Coronary artery (tissue), 2 donors: ENCODE results near the gene PRKN.

Experiments
- DNase-seq: peaks from one replicate; pipeline ENCODE4 v3.0.0-alpha.2; 2017; ENCODE audit warnings: low spot score
- H3K27ac ChIP-seq, 2 donors: fragments of 200-600 bp; sonication (generic); one replicate each; pipeline ENCODE4 v1.5.1; 2016 to 2019
- H3K4me3 ChIP-seq: fragments of 200-600 bp; sonication (generic); 2 replicates; pipeline ENCODE4 v1.5.1; 2016; ENCODE audit warnings: mild to moderate bottlenecking, moderate library complexity
- TF ChIP-seq, protein P1 (sequence below): fragments of 200-600 bp; sonication (generic); IDR thresholded peaks from one replicate; pipeline ENCODE4 v1.5.1; 2019; ENCODE audit warnings: antibody characterized with exemption

The PRKN gene

DNA sequence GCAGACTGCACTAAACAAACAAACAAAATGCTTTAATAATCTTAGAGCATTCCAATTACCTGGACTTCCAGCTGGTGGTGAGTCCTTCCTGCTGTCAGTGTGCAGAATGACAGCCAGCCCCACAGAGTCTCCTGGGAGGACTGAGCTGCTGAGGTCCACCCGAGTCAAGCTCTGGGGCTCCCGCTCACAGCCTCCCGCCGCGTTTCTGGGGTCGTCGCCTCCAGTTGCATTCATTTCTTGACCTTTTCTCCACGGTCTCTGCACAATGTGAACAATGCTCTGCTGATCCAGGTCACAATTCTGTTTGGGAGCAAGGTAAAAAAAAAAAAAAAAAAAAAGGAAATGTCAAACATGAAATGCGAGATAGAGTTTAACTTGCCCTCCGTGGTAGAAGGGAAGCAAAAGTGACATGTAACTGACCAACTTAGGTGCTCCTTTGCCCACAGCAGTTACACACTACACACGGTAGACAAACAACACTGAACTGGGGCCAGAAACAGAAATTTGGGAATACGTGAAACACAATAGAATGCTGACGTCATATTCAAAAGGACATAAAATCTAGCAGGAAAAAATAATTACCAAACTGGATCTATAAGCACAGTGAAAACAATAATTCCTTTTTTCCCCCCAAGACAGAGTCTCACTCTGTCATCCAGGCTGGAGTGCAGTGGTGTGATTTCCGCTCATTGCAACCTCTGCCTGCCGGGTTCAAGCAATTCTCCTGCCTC is 464.9 kb downstream of the PRKN start:
- no peak for DNase-seq
- H3K27ac ChIP-seq, result no peak overlapping the region
- H3K4me3 ChIP-seq, result no peak overlapping the region
- TF ChIP-seq, protein P1, sequence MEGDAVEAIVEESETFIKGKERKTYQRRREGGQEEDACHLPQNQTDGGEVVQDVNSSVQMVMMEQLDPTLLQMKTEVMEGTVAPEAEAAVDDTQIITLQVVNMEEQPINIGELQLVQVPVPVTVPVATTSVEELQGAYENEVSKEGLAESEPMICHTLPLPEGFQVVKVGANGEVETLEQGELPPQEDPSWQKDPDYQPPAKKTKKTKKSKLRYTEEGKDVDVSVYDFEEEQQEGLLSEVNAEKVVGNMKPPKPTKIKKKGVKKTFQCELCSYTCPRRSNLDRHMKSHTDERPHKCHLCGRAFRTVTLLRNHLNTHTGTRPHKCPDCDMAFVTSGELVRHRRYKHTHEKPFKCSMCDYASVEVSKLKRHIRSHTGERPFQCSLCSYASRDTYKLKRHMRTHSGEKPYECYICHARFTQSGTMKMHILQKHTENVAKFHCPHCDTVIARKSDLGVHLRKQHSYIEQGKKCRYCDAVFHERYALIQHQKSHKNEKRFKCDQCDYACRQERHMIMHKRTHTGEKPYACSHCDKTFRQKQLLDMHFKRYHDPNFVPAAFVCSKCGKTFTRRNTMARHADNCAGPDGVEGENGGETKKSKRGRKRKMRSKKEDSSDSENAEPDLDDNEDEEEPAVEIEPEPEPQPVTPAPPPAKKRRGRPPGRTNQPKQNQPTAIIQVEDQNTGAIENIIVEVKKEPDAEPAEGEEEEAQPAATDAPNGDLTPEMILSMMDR, result no peak

DNA sequence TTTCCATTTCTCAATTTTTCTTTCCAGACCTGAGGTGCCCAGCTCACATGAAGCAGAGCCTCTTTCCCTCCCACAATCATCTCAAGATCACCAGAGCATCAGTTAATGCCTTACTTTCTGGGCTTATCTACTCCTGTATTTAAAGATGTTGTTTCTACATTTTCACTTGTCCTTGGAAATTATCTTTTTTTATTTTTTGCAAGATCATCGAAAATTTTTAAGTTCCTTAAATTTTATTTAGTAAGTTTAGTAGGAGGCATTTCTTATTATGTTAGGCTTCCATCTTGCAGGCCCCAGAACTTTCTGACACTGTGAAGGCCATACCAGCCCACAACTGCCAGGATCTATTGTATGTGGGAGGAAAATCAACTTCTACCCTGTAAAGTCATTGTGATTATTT is 466.0 kb downstream of the PRKN start:
- TF ChIP-seq, protein P1, result no peak
- Histone ChIP-seq H3K27ac (no peak overlapping the region), H3K4me3 (no peak overlapping the region)
- no peak for DNase-seq

DNA sequence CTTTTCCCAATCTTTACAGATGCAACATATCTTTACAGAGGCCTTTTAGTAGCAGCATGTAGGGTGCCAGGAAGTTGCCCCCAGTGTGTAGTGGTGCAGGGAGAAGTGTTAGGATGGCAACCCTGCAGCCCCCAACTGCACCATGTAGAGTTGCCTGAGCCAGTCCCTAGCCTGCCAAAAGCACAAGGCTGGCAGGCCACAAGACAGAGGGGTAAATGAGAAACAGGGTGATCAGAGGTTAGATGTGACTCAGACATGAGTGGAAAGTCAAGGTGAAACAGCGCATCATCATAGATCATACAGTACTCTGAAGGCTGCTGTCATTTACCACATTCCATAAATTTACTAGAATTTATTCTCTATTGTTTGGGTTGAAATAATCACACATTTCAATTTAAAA is 467.5 kb downstream of the PRKN start:
- no peak for DNase-seq
- Histone ChIP-seq H3K27ac (no peak overlapping the region), H3K4me3 (no peak overlapping the region)
- TF ChIP-seq, protein P1, result no peak

DNA sequence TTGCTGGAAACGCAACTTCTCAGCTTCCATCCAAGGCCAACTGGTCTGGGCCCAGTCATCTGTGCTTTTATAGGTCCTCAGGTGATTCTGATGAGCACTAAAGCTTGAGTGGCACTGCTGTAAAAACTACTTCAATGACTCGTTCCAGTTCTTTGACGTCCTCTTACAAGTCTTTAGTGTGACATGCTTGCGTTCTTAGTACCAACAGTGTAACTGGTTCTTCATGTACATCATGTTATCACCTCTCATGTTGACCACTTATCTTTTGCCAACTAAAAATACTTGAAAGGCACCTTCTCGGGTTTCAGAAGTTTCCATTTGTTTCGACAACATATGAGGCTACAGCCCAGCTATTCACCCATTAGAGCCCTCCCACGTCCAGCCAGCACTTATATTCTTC is 468.9 kb downstream of the PRKN start:
- TF ChIP-seq, protein P1, result no peak
- no peak overlapping the region for H3K4me3 ChIP-seq
- DNase-seq, result no peak
- no peak overlapping the region for H3K27ac ChIP-seq

DNA sequence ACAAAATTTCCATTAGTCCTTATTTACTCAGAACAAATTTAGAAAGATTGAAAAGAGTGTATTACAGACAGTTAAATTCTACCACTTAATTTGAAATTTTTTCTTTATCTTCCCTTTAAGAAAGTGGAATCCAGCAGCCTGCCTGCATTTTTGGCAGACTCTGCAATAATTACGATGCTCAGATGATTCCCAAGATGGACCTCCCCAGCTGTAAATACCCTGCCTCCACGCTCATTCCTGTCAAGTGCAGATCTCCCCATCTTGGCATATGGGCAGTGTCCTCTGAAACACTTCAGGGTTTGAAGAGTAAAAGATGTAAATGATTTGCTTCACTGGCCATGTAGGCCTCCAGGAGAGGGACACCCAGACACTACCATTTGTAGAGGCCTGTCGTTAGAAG is 471.2 kb downstream of the PRKN start:
- H3K27ac ChIP-seq, result no peak overlapping the region
- DNase-seq, result no peak
- TF ChIP-seq, protein P1, result no peak
- H3K4me3 ChIP-seq, result no peak overlapping the region

DNA sequence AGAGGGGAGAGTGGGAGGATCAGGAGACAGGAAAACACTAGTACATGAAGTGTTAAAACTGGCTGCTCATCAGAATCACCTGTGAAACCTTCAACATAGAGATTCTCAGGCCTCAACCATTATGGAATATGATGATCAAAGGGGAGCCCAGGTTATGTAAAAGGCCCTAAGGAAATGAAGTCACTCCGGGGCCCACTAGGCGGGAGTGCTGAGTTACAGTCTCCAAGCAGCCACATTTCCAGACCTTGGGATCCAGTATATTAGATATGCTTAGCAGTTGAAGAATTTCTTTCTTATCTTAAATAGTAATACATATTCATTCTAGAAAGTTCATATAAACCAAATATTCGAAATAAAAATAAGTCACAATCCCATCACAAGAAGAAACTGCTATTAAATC is 476.3 kb downstream of the PRKN start:
- TF ChIP-seq, protein P1, result no peak
- Histone ChIP-seq H3K27ac (no peak overlapping the region), H3K4me3 (no peak overlapping the region)
- no peak for DNase-seq

DNA sequence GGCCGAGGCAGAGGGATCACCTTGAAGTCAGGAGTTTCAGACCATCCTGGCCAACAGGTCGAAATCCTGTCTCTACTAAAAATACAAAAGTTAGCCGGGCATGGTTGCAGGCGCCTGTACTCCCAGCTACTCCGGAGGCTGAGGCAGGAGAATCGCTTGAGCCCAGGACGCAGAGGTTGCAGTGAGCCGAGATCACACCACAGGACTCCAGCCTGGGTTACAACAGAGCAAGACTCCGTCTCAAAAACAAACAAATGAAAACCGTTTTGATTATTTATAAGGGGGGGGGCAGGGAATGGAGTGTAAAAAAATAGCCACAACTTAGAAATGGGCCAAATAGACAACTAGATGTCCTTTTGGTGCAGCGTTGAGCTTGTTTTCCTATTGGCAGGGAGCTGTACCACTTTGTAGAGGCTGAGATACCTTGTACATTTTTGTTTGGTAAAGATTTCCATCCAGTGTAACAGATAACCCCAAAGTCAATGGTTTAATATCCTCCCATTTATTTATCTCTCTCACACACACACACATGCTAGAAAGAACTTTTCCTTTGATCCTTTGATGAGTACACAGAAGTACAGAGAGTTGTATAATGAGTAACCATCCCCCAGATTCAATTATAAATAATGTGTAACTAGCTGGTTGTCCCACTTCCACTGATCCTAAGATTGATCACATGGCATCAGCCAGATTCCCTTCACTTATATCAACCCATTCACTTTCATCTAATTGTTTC is 477.5 kb downstream of the PRKN start:
- Histone ChIP-seq H3K27ac (no peak overlapping the region), H3K4me3 (no peak overlapping the region)
- no peak for DNase-seq
- TF ChIP-seq, protein P1, result no peak
